Thyroid gland (tissue), 4 donors: Measurements from ENCODE around the gene SEMA6B.

Source experiments
- POLR2A ChIP-seq, 2 donors: fragments of 450-650 bp; IDR thresholded peaks; one replicate each; pipeline ENCODE4 v1.6.1; 2017; ENCODE audit warnings: antibody characterized with exemption in 2 of 2, mild to moderate bottlenecking in 2 of 2, moderate library complexity in 1 of 2
- TF ChIP-seq, protein P1 (sequence below), 6 experiments: fragments of 200-600 bp in 3 of 6; fragments of 450-650 bp in 3 of 6; sonication (generic) in 3 of 6; IDR thresholded peaks; one replicate each; pipeline ENCODE4 v1.5.1; 2016 to 2019; ENCODE audit warnings: antibody characterized with exemption in 6 of 6, mild to moderate bottlenecking in 2 of 6, inconsistent platforms in 1 of 6, moderate library complexity in 1 of 6

DNA sequence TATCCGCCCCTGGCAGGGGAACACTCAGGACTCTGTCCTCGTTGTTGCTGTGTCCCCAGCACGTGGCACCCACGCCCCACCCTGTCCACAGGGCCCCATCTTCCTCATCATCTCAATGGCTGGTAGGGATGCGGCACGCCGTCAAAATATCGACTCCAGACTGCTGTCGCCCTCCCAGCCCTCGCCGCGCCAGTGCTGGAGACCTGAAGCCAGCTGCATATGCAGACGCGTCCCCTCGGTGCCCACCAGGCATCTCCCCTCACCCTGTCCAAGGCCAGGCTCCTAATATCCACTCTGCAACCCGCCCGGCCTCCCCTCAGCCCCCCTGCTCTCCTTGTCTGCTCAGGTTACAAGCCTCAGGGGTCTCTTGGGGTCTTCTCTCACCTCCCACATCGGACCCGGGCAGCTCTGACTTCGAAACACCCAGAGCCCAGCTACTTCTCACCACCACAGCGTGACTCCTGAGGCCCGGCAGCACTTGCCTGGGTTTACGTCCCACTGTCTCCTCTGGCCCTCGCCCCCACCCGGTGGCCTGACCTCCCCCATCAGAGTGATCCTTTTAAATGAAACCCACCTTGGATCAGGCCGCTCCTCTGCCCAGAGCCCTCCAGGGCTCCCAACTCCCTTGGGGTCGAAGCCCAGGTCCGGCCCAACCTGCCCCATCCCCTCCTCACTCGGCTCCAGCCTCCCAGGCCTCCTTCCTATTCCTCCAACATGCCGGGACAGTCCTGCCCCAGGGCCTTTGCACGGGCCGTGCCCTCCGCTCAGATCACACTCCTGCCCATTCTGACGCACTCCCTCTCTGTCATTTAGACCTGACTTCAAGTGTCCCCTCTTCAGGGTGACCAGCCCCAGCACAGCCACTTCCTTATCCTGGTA lies 53.7 kb downstream of the SEMA6B start:
- TF ChIP-seq, protein P1, sequence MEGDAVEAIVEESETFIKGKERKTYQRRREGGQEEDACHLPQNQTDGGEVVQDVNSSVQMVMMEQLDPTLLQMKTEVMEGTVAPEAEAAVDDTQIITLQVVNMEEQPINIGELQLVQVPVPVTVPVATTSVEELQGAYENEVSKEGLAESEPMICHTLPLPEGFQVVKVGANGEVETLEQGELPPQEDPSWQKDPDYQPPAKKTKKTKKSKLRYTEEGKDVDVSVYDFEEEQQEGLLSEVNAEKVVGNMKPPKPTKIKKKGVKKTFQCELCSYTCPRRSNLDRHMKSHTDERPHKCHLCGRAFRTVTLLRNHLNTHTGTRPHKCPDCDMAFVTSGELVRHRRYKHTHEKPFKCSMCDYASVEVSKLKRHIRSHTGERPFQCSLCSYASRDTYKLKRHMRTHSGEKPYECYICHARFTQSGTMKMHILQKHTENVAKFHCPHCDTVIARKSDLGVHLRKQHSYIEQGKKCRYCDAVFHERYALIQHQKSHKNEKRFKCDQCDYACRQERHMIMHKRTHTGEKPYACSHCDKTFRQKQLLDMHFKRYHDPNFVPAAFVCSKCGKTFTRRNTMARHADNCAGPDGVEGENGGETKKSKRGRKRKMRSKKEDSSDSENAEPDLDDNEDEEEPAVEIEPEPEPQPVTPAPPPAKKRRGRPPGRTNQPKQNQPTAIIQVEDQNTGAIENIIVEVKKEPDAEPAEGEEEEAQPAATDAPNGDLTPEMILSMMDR (IDR thresholded peaks at IDR 0.05), result no peak
- TF ChIP-seq POLR2A (IDR thresholded peaks at IDR 0.05), result no peak
